ENCODE measurements around the gene TULP4.
"Not testable (repeated sequence)": the region's sequence is repeated elsewhere in the genome, so short reads cannot be mapped to it uniquely, and the experiment has no call there.

Gene TULP4

GRCh38 chr6:158512809-158513208 lies 200.5 kb downstream of the TULP4 start:
- DNase-seq: no peak

GRCh38 chr6:158514176-158514575 lies 201.9 kb downstream of the TULP4 start:
- no peak for DNase-seq

DNA sequence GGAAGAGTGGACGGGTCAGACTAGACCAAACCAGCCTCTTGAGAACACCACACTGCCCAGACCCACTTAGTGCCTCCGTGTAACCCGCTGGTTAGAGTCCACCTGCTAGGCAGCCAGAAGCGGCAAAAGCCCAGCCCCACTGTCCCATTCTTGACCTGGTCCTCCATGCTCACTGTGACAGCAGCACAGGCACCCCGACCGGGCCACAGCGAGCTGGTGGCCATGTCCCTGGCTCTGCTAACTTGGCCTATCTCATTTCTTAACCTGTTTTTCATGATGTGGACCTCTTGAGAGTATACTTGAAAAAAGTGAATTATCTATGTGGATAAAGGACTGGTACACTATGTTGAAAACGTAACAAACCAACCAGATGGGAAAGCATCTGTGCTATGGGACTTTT lies 202.7 kb downstream of the TULP4 start:
- DNase-seq: no peak

GRCh38 chr6:158516098-158516497 lies 203.8 kb downstream of the TULP4 start:
- no peak for DNase-seq

DNA sequence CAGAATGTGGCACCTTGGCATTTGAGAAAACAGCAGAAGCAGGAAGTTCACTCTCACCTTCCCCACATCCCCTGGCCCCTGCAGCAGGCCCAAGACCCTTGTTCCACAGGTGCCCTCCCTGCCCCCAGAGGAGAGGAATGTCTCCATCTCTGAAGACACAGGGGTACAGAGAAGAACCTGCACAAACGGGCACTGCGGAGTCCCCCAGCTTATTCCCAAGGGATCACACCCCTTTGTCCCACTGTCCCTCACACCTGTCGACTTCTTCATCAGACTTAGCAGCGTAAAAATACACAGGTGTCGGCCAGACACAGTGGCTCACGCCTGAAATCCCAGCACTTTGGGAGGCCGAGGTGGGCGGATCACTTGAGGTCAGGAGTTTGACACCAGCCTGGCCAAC lies 204.8 kb downstream of the TULP4 start:
- no peak for DNase-seq

- DNase-seq: no peak
These were observed 205.3 kb downstream of the TULP4 start for GRCh38 chr6:158517581-158517980.

DNA sequence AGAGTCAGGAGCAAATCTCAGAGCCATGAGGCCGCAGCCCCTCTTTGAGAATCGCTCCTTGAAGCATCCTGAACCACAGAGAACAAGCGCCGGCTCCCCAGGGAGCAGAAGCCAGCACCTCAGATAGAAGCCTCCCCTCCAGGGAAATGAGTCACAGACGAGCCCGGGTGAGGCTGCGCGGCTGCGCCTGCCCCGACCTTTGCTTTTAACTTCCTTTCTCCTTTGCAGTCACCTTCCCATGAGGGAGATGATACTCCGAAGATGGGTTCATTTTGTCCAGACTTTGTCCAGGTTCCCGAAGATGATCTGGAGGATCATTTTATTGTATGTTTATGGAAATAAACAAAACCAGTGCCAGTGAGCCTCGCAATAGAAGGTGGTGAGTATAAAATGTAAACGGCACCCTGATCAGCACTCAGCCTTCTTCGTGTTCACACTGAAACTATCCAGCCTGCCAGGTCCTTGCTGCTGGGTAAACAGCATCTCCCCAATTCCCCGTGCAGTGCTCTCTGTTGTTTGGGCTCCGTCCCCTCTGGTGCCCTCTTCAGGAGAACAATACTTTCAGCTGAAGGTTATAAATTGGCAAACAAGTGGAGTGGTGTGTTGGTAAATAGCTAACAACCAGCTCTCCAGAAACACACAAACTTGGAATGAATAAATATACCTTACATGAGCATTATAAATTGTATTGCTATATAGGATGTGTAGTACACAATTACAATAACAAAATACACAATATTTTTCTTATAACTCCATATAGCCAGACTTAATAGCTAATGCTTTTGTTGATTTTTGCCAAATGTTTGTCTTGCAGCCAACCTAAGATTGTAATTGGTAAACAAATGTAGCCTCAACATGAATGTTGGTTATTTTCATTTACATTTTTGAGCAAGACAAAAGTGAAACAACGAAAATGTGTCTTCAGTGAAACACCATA lies 206.2 kb downstream of the TULP4 start:
- DNase-seq: peak; percentile 84

- DNase-seq: no peak
These were observed 207.0 kb downstream of the TULP4 start for GRCh38 chr6:158519300-158519699.

DNA sequence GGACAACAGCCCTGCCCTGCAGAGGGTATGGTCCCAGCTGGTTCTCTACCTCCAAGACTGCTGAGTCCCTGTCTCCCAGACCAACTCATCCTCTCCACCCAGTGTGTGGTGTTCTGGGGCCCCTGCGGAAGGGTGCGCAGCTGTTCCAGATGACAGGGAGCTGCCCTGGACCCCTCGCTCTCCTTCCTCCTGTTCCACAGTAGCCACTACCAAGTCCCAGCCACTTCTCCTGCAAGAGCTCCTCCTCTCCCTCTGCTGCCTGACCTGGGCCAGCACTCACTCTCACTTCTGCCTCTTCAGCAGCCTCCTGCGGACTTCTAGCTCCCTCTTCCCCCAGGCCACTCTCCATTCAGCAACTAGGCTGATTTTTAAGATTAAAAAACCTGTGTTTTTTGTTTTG lies 207.5 kb downstream of the TULP4 start:
- DNase-seq: no peak

DNA sequence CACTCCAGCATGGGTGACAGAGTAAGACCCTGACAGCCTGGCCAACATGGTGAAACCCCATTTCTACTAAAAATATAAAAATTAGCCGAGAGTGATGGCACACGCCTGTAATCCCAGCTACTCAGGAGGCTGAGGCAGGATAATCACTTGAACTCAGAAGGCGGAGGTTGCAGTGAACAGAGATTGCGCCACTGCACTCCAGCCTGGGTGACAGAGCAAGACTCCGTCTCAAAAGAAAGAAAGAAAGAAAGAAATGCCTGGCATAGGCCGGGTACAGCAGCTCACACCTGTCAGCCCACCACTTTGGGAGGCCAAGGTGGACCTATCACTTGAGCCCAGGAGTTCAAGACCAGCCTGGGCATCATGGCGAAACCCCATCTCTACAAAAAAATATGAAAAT lies 208.7 kb downstream of the TULP4 start:
- not testable (repeated sequence) for DNase-seq

DNA sequence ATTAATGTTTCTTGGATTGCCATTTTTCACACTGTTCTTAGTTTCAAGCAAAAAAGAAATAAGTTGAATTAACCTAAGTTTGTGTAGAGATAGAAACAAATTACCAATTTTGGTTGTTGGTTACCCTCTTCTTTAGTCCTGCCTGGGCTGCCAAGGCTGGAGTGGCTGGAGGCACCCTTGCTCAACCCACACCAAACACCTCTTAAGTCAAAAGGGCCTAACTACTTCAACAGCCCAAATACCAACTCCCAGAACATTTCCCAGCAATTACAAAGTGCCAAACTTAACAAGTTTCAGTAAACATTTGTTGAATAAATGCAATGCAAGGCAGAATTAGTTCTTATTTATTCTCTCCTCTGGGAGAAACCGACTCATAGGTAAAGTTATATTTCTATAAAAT lies 209.5 kb downstream of the TULP4 start:
- no peak for DNase-seq

DNA sequence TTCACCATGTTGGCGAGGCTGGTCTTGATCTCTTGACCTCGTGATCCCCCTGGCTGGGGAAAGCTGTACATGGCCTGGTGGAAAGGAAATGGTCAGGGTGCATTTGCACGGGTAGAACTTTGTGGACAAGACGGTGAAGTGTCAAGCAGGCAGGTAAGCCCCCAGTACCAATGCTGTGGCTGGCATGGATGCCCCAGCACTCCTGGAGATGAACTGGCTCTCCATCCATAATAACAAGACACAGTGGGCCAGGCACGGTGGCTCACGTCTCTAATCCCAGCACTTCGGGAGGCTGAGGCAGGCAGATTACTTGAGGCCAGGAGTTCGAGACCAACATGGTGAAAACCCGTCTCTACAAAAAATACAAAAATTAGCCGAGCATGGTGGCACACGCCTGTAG lies 210.4 kb downstream of the TULP4 start:
- no peak for DNase-seq

GRCh38 chr6:158524311-158524710 lies 212.0 kb downstream of the TULP4 start:
- no peak for DNase-seq

DNA sequence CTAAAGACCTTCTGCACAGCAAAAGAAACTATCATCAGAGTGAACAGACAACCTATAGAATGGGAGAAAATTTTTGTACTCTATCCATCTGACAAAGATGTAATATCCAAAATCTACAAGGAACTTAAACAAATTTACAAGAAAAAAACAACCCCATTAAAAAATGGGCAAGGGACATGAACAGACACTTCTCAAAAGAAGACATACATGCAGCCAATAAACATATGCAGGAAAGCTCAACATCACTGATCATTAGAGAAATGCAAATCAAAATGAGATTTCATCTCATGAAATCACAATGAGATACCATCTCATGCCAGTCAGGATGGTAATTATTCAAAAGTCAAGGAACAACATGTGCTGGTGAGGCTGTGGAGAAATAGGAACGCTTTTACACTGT lies 215.6 kb downstream of the TULP4 start:
- not testable (repeated sequence) for DNase-seq

DNA sequence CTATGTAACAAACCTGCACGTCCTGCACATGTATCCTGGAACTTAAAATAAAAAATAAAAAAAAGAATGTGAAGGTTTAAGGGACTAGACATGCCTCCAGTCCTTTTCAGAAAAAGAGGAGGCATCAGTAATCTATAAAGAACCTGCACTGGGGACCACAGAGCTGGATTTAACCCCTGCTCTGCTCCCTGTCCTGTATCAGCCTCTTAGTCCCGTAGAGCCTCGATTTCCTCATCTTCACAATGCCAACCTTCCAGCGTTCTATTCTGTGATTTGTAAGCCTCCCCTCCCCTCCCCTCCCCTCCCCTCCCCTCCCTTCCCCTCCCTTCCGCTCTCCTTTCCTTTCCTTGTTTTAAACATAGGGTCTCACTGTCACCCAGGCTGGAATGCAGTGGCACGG lies 216.6 kb downstream of the TULP4 start:
- DNase-seq: no peak

DNA sequence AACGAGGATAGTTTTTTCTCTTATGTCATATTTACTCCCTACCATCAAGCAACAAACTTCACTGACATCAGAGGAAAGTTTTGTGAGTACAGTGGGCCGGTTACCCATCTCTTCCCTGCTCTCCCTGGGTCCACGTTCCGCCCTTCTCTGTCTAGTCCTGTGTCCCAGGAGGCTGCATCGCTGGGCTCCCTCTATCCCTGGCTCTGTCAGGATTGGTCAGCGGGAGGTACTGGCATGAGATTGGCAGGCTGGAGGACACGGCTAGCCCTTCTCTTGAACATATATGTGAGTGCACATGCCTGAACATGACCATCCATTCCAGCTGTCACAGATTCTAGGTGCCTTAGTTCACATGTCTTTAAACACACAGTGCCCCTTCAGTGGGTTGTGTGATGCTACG lies 217.4 kb downstream of the TULP4 start:
- no peak for DNase-seq

GRCh38 chr6:158531566-158531965 lies 219.3 kb downstream of the TULP4 start:
- no peak for DNase-seq

- DNase-seq: no peak
These were observed 219.7 kb downstream of the TULP4 start for GRCh38 chr6:158531970-158532369.

DNA sequence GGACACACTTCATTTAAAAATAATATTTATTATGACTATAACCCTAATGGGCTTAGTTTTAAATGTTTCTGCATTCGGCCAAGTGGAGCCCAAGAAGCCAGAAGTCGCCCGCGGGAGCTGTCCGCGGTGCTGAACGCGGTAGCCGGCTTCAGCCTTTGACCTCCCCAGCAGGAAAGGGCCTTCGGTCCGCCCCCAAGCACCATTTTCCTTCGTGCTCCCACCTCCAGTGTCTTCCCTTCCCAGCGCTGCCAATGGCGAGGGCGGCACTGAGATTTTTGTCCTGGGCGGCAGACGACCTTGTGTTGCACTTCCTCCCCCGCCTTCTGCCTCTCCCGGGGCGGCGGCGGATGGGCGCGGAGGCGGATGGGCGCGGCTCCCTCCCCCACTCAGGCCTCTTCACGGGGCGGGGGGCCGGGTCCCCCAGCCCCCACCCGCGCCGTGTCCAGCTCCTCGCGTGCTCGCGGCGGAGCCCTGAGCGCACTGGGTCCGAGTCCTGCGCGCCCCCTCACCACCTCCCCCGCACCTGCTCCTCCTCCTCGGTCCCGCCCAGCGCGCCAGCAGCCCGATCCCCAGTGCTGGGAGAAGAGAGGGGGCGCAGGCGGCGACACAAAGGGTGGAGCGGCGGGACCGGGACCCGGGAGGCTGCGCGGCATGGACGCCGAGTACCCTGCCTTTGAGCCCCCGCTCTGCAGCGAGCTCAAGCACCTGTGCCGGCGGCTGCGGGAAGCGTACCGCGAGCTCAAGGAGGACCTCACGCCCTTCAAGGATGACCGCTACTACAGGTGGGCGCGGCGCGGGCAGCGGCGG lies 224.0 kb downstream of the TULP4 start:
- peak; percentile 72 for DNase-seq

- DNase-seq: no peak
These were observed 224.9 kb downstream of the TULP4 start for GRCh38 chr6:158536891-158537798.

DNA sequence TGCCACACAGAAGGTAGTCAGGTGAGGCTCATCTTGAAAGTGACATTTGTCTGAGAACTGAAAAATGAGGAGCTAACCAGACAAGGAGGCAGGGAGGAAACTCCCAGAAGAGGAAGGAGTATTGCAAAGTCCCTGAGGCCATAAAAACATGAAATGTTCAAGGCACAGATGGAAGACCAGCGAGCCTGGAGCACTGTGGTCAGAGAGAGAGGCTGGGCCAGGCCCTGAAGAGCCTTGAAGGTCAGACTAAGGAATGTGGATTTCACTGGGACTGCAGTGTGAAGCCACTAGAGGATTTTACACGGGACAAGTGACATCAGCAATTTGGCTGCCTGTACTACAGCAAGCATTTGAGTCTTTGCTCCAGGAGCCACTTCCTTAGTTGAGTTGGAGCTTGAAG lies 226.5 kb downstream of the TULP4 start:
- DNase-seq: no peak

DNA sequence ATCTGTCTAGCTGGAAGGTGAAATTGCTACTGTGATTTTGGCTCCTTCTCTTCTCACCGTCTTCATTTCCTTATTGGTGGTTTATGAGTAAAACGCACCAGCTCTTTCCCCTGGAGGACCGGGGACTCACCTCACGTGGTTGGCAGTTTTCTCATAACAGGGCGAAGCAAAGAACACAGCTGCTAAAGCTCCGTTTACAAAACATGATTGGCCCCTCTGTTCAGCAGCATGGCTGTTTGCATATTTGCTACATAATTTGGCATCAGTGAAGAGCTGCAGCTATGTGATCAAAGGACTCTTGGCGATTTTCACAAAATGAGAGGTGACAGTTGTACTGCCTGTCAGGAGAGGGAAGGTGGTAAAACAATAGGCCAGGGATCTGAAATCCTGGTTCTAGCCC lies 227.1 kb downstream of the TULP4 start:
- no peak for DNase-seq

- no peak for DNase-seq
These were observed 227.6 kb downstream of the TULP4 start for GRCh38 chr6:158539881-158540280.
